CD4-positive, alpha-beta T cell treated with Interleukin-15 for 4 hours (primary cell): ENCODE data around the gene UVSSA.

ENCODE experiments used
- DNase-seq: peaks from one replicate; pipeline ENCODE4 v3.0.0-alpha.2; 2020; ENCODE audit warnings: low spot score

The UVSSA gene

GRCh38 chr4:1348746-1349145 lies 1.7 kb downstream of the UVSSA start:
- no peak for DNase-seq

- no peak for DNase-seq
Measured at GRCh38 chr4:1349359-1350168, 2.6 kb downstream of the UVSSA start.

GRCh38 chr4:1350169-1350520 lies 3.1 kb downstream of the UVSSA start:
- no peak for DNase-seq

- peak; percentile 89 for DNase-seq
Measured at GRCh38 chr4:1351854-1352566, 5.0 kb downstream of the UVSSA start.

GRCh38 chr4:1352567-1352900 lies 5.5 kb downstream of the UVSSA start:
- DNase-seq, result no peak

GRCh38 chr4:1353186-1354055 lies 6.4 kb downstream of the UVSSA start:
- no peak for DNase-seq

GRCh38 chr4:1354136-1354982 lies 7.4 kb downstream of the UVSSA start:
- DNase-seq, result no peak

- DNase-seq, result no peak
Measured at GRCh38 chr4:1354983-1355275, 7.9 kb downstream of the UVSSA start.

GRCh38 chr4:1355378-1355777 lies 8.4 kb downstream of the UVSSA start:
- no peak for DNase-seq

- peak; percentile 50 for DNase-seq
Measured at GRCh38 chr4:1356181-1356998, 9.4 kb downstream of the UVSSA start.

- no peak for DNase-seq
Measured at GRCh38 chr4:1357356-1358248, 10.6 kb downstream of the UVSSA start.

GRCh38 chr4:1358421-1359143 lies 11.6 kb downstream of the UVSSA start:
- no peak for DNase-seq

GRCh38 chr4:1359144-1359501 lies 12.1 kb downstream of the UVSSA start:
- no peak for DNase-seq

- DNase-seq, result no peak
Measured at GRCh38 chr4:1359976-1360375, 13.0 kb downstream of the UVSSA start.

- DNase-seq, result no peak
Measured at GRCh38 chr4:1360423-1361283, 13.6 kb downstream of the UVSSA start.

- DNase-seq, result no peak
Measured at GRCh38 chr4:1361431-1361830, 14.4 kb downstream of the UVSSA start.

GRCh38 chr4:1362046-1362445 lies 15.0 kb downstream of the UVSSA start:
- DNase-seq, result no peak

GRCh38 chr4:1362521-1362920 lies 15.5 kb downstream of the UVSSA start:
- no peak for DNase-seq

- no peak for DNase-seq
Measured at GRCh38 chr4:1363513-1363912, 16.5 kb downstream of the UVSSA start.
